DMS153 treated with DMSO at 0.1 percent for 48 hours (cell line): Measurements from ENCODE around the gene PUM2.

Experiments
- DNase-seq: peaks from one replicate; lab custom pipeline; 2025; ENCODE audit not compliant: unreplicated experiment; lab: John Stamatoyannopoulos, UW

The PUM2 gene

DNA sequence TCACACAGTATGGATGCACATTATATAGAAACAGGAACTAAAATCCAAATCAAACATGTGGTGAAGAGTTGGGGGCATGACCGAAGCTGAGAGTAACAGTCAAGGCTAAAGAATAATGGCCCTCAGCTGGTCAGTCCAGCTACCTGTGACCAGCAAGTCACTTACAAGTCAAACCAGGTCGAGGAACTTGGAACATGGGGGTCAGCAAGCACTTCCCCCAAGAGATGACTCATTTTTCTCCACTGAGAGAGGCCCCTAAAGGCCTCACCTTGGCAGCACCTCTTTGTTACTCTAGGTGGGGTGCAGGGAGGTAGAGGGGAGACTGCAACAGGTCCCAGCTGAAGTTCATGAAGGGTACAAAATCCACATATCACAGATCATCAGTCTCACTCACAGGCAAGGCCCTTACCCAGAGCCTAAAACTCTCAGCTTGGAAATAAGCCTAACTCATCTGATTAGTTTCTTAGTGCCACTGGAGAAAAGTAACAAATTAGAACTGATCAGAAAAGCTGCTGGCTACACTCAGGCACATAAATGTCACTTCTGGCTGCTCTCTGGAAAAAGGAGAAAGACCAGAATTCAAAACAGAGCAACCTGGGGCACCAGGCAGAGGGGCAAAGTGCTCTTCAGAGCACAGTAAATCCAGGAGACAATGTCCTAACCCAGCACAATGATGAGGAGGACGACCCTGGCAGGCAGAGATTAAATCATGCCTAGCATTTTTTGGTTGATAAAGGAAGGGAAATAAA lies 129.7 kb downstream of the PUM2 start:
- DNase-seq: no peak

DNA sequence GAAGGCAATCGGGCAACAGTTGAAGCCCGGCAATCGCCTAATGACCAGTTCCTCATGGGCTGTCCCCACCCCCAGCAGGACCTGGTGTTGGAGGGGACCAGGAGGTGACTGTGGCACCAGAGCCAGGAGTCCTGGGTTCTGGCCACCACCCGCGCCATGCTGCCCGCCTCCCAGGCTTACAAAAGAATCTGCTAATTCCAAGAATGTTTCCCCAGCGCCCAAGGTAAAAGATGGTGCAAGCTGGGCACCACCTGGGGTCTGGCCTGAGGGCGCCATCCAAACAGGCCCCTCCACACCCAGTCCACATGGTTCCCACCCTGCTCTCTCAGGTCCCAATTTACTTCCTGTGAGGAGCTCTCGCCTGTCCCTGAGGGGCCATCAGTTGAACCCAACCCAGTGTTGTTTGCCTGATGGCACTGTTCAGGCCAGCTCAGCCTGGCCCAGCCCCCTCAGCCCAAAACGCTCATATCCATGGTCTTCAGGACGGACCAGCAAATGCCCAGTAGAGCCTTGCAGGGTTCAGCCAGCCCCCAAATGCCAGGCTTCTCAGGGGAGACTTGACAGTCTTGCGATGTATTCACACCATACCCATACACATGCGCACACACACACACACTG lies 130.8 kb downstream of the PUM2 start:
- DNase-seq: no peak

DNA sequence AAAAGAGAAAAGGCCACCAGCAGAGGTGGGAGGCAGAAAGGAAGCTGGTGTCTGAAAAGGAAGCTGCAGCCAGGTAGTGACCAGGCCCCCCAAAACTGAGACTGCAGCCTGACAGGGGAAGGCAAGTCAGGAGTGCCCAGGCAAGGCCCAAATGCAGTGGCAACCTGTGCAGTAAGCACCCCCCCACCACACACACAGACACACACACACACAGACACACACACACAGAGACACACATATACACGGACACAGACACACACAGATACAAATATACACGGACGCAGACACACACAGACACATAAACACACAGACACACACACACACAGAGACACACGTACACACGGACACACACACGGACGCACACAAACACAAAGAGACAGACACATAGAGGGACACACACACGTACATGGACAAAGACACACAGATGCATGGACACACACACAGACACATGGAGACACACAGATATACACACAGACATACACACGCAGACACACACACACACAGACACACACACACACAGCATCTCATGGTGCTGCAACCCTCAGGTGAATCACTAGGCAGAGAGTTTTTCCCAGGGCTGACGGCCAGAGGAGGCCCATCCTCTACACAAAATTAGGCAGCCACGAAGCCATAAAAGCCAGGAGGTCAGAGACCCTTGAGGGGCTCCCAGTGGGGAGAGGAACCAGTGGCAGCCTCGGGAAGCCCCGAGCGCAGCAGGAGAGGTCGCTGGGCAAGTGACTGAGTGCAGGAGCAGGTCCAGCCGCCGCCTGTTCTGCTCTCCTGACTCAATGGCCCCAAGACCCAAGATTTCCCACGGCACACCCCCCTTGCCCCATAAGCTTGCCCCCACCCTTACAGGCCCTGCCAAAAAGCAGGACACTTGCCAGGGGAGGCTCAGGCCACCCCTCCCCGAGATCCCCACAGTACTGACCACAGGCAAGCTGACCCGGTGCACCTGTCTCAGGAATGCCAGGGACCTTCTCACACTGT lies 132.0 kb downstream of the PUM2 start:
- DNase-seq: no peak

DNA sequence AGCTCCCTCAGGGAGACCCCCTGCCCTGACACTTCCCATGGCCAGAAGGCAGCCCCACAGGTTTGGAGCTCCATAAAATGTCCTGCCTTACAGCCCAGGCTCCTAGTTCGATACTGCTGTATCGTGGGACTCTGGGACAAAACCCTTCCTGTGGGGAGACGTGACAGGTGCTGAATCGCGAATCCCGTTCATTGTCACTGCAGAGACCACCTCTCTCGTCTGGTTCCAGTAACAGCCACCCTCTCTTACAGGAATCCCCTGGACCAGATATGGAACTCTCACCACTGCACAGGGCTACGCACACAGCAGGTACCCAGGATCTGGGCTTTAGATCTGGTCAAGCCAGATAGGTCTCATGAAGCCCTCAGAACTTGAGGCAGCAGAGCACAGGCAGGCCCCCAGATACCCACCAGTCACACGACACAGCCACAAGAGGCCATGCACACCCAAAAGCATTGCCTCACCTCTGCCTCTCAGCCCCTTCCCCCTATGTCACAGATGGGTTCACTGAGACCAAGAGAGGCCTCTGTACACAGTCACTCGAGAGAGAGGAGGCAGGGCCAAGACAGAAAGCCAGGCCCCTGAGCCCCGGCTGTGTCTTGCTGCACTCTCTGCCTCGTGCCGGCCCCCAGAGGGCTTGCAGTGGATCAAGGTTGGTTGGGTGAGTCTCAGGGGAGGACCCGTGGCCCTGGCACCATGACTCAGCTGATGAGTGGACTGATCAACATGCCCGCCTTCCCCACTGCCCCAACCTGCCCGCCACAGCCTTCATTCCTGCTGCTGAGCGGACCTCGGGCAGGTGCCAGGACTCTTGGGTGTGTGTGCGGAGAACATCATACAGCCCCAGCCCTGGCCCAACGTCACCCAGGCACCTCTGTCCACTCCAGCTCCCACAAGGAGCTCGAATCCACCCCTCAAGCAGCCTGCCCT lies 133.3 kb downstream of the PUM2 start:
- DNase-seq: no peak

DNA sequence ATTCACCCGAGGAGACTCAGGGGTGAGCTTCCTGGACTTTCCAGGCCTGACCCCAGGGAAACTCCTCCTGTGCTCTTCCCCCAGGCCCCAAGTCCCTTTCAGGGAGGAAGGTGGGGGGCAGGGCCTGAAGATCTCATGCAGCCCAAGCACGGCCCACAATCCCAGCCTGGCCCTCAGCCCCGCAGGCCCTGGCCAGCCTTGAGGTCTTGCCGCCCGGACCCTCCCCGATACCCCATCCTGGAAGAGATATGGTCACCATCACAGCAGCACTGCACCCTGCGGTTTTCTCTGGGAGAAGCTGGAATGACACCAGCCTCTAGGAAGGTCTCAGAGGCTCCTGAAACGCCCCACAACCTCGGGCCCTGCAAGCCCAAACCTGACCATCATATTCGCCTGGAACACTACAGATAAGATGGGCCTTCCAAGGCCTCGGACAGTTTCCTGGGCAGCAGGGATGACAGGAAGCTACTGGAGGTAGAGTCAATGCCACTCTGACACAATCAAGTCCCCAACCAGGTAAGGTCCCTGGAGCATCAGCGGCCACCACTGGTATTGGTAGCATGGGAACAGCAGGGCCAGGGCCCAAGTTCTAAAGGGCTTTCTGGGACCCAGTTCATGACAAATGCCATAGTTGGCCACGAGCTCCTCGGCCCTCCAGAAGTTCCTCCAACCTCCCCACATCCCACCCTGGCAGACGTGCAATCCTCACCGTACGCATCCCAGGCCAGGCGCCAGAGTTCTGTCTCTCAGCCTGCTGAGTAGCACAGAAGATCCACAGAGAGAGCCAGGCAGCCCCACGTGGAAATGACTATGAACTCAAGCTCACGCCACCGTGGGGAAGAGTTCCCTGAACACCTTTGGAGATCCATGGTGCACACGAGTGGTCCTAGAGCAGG lies 134.3 kb downstream of the PUM2 start:
- DNase-seq: no peak

DNA sequence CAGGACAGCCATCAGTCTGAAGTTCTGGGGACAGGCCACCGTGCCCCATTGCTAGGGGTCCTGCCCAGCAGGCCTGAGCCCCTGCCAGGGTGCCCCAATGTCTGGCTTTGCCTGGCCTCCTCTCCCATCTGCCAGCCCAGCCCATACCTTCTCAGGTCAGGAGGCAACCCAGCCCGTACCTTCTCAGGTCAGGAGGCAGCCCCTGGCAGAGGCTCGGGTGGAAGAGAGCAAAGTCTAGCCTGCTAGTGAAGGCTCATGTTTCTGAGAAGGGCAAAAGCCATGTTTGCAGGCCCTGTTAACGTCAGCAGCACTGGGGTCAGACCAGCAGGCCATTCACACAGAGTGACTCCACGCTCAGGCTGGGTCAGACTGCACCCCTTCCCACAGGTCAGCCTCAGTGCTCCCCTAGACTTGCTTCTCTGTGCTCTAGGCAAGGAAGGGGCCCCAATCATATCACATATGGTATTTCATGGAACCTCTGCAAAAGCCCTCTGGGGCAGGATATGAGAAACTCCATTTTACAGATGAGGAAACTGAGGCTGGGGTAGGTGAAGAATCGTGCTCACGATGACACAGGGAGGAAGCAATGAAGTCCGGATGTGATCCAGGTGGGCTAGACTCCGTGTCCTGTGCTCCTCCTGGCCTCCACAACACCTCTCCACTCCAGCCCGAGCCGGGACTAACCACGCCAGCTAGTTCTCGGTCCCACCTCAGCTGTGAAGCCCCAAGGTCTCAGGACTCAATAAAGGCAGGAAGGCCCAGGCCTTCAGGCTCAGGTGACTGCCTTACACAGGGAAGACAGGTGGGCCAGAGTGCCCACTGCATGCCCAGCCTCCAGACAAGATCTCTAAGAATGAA lies 135.2 kb downstream of the PUM2 start:
- DNase-seq: no peak

DNA sequence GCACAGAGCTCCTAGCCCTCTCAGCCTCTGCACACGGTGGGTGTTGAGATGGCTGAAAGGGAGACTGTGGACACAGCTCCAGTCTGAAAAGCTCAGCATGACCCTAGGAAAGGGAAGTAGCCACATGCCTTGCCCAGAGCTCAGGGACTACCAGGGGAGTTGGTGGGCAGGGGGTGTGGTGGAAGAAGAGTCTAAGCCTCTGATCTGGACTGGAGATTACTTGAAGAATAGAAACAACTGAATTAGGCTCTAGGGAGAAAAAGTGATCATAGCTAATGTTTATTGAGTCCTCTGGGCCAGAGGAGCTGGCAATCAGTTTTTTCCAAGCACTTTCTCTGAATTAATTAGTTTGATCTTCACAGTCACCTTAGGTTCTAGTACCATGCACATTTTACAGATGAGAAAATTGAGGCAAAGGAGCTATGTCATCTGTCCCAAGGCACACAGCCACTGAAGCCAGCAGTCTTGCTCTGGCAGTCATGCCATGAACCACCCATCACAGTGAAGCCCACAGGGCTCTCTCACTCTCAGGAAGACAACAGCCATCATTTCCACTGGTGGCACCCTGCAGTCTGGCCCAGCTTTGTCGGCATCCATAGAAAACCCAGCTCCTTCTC lies 136.0 kb downstream of the PUM2 start:
- DNase-seq: no peak

DNA sequence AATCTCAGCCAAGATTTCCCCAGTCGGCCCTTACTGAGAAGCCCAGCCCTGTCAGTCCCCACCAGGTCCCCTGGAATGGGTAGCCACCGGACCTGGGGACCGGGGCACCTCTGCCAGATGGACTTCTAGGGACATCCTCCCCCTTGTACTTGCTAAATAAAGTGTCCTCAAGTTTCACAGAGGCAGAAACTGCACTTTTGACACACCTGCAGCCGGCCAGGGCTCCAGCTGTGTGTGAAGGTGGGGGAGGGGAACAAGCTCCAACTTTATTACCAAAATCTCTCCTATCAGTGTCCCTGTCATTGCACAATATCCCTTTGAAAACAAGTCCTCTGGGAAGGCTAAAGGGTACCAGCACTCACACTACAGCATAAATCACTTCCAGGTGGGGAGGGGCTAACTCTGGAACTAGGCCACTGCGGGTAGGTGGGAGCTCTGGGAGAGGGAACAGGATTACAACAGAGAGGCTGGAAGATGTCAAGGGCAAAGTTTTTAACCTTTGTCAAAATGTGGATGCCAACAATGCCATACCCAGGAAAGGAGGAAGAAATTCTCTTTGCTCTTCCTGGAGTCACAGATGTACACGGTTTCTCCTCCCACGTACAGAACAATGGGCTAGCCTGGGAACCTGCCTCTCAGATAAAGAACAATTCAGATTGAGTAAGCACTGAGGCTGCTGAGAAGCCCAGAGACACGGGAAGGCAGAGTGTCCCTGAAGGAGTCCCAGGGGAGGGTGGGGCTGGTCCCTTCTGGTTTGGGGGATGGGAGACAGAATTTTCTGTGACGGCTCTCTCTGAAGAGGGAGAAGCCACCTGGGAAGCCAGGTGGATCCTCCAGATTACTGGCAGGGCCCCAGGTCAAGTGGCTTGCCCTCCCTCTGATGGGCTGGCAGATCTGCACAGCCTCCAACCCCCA lies 136.7 kb downstream of the PUM2 start:
- peak; percentile 54 for DNase-seq

DNA sequence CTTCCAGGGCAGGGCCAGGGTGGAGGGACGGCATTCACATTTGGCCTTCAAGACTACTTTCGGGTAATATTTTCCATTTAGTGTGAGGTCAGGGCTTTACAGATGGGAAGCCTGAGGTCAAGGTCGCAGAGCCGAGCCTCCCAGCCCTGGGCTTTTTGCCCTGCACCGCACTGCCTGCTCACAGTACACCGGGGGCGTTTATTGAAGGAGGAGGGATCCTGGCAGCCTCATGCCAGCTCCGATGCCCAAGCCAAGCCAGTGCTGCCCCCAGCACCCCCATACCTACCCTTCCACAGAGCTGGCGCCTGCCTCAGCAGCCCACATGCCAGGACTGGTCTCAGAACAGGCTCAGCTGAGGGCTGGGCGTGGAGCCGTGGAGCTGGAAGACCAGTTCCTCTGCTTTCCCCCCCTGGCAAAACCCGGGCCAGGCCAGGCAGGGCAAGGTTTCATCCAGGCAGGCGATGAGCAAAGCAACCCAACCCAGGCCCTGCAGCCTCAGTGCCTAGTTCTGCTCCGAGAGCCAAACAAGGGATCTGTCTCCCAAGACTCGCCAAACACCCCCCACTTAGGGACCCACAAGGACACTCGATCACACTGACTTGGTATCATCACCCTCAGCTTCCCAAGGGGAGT lies 137.7 kb downstream of the PUM2 start:
- no peak for DNase-seq

DNA sequence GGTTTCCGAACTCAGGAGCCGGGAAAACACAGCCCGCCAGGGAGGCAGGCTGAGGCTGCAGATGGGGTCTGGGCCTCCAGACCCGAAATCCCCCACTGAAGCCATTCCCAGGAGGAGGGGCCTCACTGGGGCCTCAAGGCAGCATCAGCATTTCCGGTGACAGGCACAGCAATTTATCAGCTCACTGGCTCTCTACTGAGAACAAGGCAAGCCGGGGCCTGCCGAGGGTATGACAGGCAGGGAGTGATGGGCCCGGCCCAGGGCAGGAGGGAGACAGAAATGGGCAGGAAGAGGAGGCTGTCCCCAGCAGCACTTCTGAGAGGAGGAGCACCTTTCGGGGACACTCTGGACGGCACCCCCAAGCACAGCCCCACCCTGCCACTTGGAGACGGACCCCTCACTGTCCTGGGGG lies 138.2 kb downstream of the PUM2 start:
- DNase-seq: no peak

DNA sequence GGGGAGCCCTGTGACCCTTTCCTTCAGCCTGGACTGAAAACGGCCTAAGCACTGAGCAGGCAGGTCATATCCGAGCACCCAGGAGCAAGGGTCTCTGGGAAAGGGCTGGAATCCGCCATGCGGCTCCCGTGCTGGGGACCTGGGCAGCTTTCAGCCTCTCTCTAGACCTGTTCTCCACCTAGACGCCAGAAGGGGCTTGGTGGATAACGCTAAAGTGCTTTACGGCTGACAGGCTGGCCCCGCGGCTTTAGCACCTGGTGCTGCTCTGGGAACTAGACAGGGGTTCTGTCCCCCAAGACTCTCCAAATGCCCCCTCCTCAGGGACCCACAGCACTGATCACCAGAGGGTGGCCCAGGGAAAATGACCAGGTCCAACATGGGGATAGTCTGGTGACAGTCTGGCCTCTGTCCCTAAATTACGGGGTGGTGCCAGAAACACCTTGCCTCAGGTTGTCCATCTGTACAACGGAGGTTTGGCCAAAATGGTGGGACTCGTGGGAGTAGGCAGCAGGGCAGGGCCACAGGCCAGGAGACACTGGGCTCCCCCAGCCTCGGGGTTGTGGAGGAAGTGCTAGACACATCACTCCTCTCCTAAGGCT lies 138.7 kb downstream of the PUM2 start:
- DNase-seq: no peak

DNA sequence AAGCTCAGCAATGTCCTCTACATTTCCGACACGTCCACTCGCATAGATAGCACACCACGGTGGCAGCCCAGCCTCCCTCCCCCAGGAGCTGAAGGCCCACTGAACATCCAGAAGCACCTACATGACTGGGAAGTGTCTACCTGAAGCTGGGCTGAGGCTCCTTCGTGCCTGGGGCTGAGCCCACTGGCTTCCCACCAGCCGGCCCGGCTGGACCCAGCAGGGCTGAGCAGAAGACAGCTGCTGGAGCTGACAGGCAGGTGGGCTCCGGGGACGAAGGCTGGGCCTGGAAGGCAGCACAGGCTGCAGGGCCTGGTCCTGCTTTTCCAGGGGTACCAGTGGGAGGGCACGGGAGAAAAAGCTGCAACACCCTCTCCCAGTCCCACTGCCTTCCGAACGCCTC lies 139.2 kb downstream of the PUM2 start:
- DNase-seq: no peak

DNA sequence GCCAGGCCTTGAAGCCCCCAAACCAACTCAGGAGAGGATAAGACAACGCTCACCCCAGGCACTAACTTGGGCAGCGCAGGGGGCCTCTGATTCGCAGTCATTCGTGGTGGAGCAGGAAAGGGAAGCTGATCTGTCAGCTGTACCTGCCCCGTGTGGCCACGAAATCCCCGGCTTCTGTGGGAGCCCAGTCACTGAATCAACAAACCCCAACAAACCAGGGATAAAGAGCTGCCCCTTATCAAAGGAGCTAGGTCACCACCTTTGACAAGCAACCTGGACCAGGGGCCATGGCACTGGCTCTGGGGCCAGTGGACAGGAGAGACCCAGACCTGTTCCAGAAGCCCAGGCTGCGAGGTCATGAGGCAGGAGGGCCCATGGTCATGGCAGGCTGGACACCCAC lies 140.2 kb downstream of the PUM2 start:
- DNase-seq: no peak

DNA sequence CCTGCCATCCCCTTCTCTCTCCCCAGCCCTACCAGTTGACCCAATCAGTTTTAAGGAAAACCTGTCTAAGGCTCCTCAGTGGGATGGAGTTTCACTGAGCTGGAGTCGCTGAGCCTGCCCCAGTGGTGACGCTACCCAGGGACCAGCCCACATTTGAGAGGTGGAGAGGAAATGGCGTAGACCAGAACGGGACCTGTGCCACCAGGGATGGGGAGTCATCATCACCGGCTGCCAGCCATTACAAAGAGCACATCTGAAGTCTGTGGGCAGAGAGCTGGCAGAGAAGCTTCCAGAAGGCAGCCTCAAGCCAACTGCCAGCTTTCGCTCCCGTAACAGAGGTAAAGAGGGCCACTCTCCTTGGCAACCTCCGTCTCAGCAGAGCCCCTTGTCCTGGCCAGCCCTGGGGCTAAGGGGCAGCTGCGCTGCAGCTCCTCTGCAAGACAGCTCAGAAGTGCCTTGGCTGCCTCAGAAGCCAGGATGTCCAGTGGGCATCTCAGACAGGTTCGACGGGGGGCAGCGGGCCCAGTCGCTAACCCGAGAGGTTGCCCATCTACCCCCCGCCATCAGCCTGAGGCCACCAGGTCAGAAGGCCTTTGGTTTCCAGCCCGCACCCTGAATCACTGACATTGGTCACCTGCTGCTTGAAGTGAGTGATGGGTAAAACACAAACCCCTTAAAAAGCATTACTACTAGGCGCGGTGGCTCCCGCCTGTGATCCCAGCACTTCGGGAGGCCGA lies 141.1 kb downstream of the PUM2 start:
- DNase-seq: no peak

DNA sequence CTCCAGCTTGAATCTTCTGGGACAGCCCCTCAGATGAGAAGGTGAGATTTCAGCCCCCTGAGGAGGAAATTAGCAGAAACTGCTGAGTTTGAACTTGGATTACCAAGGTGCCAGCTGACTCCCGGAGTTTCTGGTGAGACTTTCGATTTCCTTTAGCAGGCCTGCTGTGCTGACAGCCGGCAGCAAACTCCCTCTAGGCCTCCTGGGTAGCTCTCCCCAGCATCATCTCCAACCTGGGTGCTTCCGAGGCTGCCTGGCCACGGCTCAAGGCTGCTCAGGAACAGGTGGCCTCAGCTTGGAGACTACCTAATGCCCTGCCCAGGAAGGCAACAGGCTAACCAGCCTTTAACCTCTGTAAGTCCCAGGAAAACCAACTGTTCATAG lies 142.2 kb downstream of the PUM2 start:
- DNase-seq: no peak

DNA sequence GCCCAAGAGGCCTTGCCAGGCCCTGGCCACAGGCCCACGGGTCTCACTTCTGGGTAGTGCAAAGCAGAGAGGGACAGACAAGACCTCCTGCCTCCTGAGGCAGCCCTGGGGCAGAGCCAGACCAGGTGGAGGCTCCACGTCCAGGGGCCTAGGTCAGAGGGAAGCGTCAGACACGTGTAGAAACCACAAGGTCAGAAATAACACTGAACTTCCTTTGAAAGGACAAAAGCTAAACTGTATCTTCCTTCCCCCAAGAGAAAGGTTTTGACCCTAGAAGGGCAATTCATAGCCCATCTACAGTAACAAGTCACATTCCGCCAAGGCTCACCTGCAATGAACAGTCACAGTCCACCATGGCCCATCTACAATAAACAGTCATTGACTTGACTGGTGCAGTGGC lies 143.6 kb downstream of the PUM2 start:
- no peak for DNase-seq
